Lower leg skin (tissue), 3 donors: Measurements from ENCODE around the gene GALM.

Source experiments
- CTCF ChIP-seq, 3 donors: fragments of 450-650 bp; IDR thresholded peaks; one replicate each; pipeline ENCODE4 v1.5.1; 2016; ENCODE audit warnings: antibody characterized with exemption in 3 of 3, mild to moderate bottlenecking in 3 of 3, moderate library complexity in 2 of 3
- POLR2A ChIP-seq, 2 donors: fragments of 450-650 bp; IDR thresholded peaks; one replicate each; pipeline ENCODE4 v1.6.1; 2016 to 2017; ENCODE audit warnings: antibody characterized with exemption in 2 of 2, mild to moderate bottlenecking in 1 of 2, moderate library complexity in 1 of 2

DNA sequence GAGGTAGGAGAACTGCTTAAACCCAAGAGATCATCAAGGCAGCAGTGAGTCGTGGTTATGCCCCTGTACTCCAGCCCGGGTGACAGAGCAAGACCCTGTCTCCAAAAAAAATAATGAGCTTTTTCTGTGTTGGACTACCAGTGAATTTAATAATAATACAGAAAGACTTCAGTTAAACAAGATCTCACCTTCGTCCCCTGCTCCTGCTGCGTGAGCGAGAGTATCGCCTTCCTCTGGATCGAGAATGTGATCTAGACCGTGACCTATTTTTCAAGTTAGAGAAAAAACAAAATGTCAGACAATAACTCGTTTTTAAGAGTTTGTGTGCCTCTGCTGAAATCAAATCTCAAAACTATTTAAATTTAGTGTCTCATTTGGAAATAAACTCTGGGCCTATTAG lies 82.5 kb downstream of the GALM start:
- TF ChIP-seq POLR2A (IDR thresholded peaks at IDR 0.05) = no peak
- TF ChIP-seq CTCF (IDR thresholded peaks at IDR 0.05) = no peak
